Hepatic stellate cell (primary cell): ENCODE data around the gene PEA15.

ENCODE experiments used
- DNase-seq: peaks from one replicate; pipeline ENCODE4 v3.0.0; 2011; ENCODE audit warnings: low spot score

The PEA15 gene

GRCh38 chr1:160205242-160206035 is at the start of gene PEA15:
PEA15 (plus strand) TSS chr1:160205384; CDS start chr1:160211545, 6,161 bp downstream.
- DNase-seq = peak; percentile 90

GRCh38 chr1:160156361-160156760 is 48.8 kb upstream of the PEA15 start:
- DNase-seq = no peak

DNA sequence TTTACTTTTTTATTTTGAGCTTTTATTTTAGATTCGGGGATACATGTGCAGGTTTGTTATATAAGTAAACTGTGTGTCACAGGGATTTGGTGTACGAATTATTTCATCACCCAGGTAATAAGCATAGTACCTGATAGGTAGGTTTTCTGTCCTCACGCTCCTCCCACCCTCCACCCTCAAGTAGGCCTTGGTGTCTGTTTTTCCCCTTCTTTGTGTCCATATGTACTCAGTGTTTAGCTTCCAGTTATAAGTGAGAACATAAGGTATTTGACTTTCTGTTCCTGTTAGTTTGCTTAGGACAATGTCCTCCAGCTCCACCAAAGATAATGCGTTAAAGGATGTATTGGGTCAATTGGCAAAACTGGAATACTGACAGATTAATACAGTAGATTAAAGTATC is 48.0 kb upstream of the PEA15 start:
- DNase-seq = no peak

GRCh38 chr1:160158031-160158430 is 47.2 kb upstream of the PEA15 start:
- DNase-seq = no peak

- DNase-seq = no peak
Observed at GRCh38 chr1:160158534-160158933, 46.6 kb upstream of the PEA15 start.

- no peak for DNase-seq
Observed at GRCh38 chr1:160159846-160160245, 45.3 kb upstream of the PEA15 start.

GRCh38 chr1:160161965-160162705 is 43.0 kb upstream of the PEA15 start:
- no peak for DNase-seq

DNA sequence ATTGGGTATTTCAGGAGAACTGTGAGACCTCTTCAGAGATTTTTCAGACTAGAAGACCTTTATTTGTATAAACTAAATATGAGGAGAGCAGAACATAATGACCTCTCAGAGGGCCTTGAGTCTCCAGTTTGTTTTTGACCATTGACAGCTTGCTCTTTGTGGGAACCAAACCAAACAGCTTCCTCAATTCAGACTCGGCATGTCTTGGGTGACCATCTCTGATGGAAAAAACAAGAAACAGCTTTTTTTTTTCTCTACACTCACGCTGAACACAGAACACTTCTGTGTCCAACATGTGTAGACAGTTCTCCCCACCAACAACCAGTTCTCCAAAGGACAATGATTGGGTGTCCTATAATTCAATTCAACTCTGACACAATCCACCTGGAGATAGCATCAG is 42.3 kb upstream of the PEA15 start:
- no peak for DNase-seq

DNA sequence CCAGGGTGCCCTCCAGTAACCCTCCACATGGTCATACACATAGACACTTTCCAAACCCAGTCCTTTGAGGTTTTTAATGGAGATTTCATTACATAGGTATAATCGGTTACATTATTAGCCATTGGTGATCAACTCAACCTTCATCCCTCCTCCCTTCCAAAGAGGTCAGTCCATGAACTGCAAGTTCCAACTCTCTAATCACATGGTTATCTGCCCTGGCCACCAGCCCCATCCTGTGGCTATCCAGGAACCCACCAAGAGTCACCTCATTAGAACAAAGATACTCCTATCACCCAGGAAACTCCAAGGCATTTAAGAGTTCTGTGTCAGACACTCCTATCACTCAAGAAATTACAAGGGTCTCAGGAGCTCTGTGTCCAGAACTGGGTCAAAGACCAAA is 41.6 kb upstream of the PEA15 start:
- no peak for DNase-seq

- no peak for DNase-seq
Observed at GRCh38 chr1:160164121-160164520, 41.1 kb upstream of the PEA15 start.

DNA sequence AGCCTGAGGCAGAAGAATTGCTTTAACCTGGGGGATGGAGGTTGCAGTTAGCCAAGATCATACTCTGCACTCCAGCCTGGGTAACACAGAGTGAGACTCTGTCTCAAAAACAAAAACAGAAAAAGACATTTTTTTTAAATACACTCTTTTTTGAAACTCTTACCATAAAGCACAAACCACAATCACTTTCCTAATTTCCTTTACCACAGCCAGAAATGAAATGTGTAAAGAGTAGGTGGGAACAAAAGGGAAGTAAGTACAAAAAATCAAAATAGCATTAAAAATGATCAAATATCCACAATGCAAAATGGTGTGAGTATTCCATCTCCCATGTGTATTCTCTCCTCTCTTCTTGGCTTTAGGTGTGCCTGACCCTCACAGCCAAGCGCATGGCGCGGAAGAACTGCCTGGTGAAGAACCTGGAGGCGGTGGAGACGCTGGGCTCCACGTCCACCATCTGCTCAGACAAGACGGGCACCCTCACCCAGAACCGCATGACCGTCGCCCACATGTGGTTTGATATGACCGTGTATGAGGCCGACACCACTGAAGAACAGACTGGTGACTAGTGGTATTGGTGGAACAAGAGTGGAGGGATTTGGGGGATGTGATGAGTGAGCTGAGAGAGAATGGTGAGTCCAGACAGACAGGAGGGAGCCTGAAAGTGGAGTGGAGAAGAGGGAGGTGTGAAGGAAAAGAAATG is 38.9 kb upstream of the PEA15 start:
- DNase-seq = no peak

GRCh38 chr1:160167056-160167455 is 38.1 kb upstream of the PEA15 start:
- no peak for DNase-seq

DNA sequence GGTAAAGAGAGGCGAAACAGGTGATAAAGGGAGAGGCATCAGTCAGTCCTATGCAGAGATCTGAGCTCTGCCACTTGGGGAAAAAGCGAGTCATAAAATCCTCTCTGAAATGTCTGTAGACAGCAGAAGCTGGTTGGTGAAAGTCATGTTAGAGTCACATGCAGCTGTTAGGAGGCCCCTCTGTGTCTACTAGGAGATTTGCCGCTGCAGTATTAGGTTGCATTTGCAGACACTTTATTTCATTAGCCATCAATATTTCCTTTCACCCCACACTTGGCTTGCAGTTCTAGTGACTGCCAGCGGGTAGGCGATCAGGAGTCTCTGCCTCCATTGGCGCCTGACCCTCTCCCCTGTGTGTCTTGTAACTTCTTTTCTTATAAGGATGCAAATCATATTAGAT is 37.6 kb upstream of the PEA15 start:
- DNase-seq = no peak

DNA sequence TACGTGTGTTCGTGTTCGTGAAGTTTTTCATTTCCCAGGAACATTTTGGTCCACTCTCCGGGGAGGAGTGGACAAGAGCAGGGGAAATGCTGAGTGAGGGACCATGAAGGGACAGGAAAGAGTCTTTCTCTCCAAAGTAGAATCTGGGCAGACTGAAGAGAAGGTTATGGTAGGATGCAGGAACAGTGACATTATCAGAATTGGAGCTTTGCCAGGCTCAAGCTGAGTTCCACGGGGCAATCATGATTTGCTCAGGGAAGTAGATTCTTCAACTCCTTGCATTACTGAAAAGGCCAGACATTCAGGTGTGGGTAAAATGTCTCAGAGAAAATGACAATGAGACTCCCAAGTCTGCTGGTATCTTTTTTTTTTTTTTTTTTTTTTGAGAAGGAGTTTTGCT is 37.2 kb upstream of the PEA15 start:
- DNase-seq = no peak

GRCh38 chr1:160168609-160169369 is 36.4 kb upstream of the PEA15 start:
- no peak for DNase-seq

GRCh38 chr1:160169553-160170399 is 35.4 kb upstream of the PEA15 start:
- no peak for DNase-seq

GRCh38 chr1:160171354-160171753 is 33.8 kb upstream of the PEA15 start:
- DNase-seq = peak; percentile 47

GRCh38 chr1:160171980-160172379 is 33.2 kb upstream of the PEA15 start:
- no peak for DNase-seq

- no peak for DNase-seq
Observed at GRCh38 chr1:160177231-160177630, 28.0 kb upstream of the PEA15 start.

DNA sequence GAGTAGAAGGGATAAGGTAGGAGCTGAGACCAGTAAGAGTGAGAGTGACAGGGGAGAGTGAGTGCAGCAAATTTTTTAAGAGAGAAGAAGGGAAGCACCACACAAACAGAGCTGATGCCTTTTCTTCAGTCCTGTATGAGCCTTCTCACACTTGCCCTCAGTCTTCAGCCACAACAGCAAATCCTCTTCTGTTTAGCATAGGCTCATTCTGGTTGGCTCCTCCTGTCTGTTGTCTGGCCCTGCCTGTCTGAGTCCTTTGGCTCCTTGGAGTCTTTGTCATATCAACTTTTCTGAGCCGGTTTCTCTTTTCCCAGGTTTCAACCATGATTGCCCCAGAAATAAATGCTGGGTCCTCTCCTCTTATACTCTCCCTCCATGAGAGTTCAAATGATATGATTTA is 27.5 kb upstream of the PEA15 start:
- DNase-seq = no peak

GRCh38 chr1:160178731-160179130 is 26.5 kb upstream of the PEA15 start:
- DNase-seq = no peak
